NCI-H2171 (cell line): Measurements from ENCODE around the gene LRRC14B.
A peak's percentile ranks its signal among the peaks of the same experiment; 100 is the strongest.

Source experiments
- DNase-seq: peaks from one replicate; lab custom pipeline; 2025; lab: John Stamatoyannopoulos, UW

LRRC14B gene

GRCh38 chr5:174876-175465, 16.3 kb upstream of the LRRC14B start:
- no peak for DNase-seq

GRCh38 chr5:176296-176823, 14.9 kb upstream of the LRRC14B start:
- no peak for DNase-seq

- no peak for DNase-seq
Measured at GRCh38 chr5:178110-178509, 13.2 kb upstream of the LRRC14B start.

GRCh38 chr5:179401-179800, 11.9 kb upstream of the LRRC14B start:
- DNase-seq = no peak

- no peak for DNase-seq
Measured at GRCh38 chr5:180286-180918, 10.9 kb upstream of the LRRC14B start.

GRCh38 chr5:181160-181559, 10.1 kb upstream of the LRRC14B start:
- no peak for DNase-seq

GRCh38 chr5:181566-181965, 9.7 kb upstream of the LRRC14B start:
- no peak for DNase-seq

GRCh38 chr5:182126-182525, 9.2 kb upstream of the LRRC14B start:
- no peak for DNase-seq

GRCh38 chr5:184471-184870, 6.8 kb upstream of the LRRC14B start:
- DNase-seq = no peak

GRCh38 chr5:185095-186070, 5.9 kb upstream of the LRRC14B start:
- no peak for DNase-seq

- DNase-seq = no peak
Measured at GRCh38 chr5:186091-187041, 4.9 kb upstream of the LRRC14B start.

- no peak for DNase-seq
Measured at GRCh38 chr5:187042-187431, 4.3 kb upstream of the LRRC14B start.

- no peak for DNase-seq
Measured at GRCh38 chr5:187617-188451, 3.5 kb upstream of the LRRC14B start.

GRCh38 chr5:188488-189481, 2.5 kb upstream of the LRRC14B start:
- DNase-seq = peak; percentile 91

GRCh38 chr5:189486-189885, 1.8 kb upstream of the LRRC14B start:
- no peak for DNase-seq

- DNase-seq = no peak
Measured at GRCh38 chr5:189976-190365, 1.3 kb upstream of the LRRC14B start.

- no peak for DNase-seq
Measured at GRCh38 chr5:190366-191035, 794 bp upstream of the LRRC14B start.

- no peak for DNase-seq
Measured at GRCh38 chr5:191949-192690, 825 bp downstream of the LRRC14B start.
